ENCODE results near the gene RRP1. TPM values are rescaled to one million over a fixed set of nuclear protein-coding genes. Genes with fewer than 3 reads are reported as not detected.
"Not testable (repeated sequence)": the region's sequence is repeated elsewhere in the genome, so short reads cannot be mapped to it uniquely, and the experiment has no call there.

The RRP1 gene
- total RNA-seq, 3 donors from 2014 or later: 15.9 to 16.3 (median 16.3) TPM

- TF ChIP-seq CTCF (IDR thresholded peaks at IDR 0.05): no peak
- intact Hi-C loops (cut with DNase I, micrococcal nuclease): no loop called here
- no peak for ATAC-seq
- DNase-seq: no peak
- no peaks in the 10 kb centered on the region for H3K36me3 ChIP-seq (ENCODE audit: low read depth)
- H3K9me3 ChIP-seq: peaks cover 6% of the 10 kb centered on the region
- H3K4me3 ChIP-seq: no peak overlapping the region
- peaks cover 2% of the 10 kb centered on the region for H3K4me1 ChIP-seq (ENCODE audit: low read depth)
Measured at GRCh38 chr21:43818685-43819084, 29.3 kb downstream of the RRP1 start.

DNA sequence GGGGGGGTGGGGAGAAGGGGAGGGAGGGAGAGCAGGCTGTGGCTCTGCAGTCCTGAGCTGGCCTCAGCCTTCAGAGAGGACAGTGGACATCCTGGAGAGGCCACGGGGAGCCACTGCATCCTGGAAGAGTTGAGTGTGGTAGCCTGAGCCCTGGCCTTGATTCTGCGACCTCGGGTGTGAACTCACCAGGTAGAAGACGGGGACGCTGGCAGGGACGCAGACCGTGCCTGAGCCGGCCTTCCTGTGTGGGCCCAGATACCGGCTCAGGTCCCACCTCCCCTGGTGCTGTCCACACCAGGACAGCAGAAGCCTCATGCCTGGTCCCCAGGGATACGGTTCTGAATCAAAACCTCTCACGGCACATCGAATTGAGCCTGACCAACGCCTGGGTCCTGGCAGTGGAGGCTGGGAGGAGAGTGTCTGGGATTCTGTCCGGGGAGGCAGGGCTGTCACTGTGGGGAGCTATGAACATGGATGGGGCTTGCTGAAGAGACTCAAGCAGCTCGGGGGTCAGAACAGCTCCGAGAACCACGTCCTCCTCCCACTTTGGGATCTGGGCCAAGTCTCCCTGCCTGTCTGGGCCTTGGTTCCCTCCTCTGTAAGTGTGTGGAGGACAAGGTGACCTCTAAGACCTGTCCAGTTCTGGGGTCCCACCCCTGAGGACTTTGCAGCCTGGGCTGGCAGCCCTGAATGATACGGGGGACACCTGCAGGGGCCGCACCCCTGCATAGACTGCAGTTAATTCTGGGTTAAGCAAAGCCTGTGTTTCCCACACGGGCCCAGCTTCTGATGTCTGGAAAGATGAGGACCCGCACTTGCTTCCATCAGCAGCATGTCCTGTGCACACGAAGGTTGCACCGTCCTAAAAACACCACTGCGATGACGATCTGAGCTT lies 30.4 kb downstream of the RRP1 start:
- intact Hi-C loops (cut with DNase I, micrococcal nuclease): no loop called here
- Histone ChIP-seq H3K4me3 (no peak overlapping the region), H3K9me3 (peaks cover 6% of the 10 kb centered on the region), H3K36me3 (ENCODE audit: low read depth) (no peaks in the 10 kb centered on the region), H3K4me1 (ENCODE audit: low read depth) (peaks cover 2% of the 10 kb centered on the region)
- TF ChIP-seq CTCF (IDR thresholded peaks at IDR 0.05): no peak
- DNase-seq: no peak
- ATAC-seq: no peak

GRCh38 chr21:43820466-43820865 lies 31.1 kb downstream of the RRP1 start:
- no peaks in the 10 kb centered on the region for H3K36me3 ChIP-seq (ENCODE audit: low read depth)
- no peak for ATAC-seq
- no peaks in the 10 kb centered on the region for H3K4me1 ChIP-seq (ENCODE audit: low read depth)
- peak in 1 of 3 donors; percentile 13 for DNase-seq
- TF ChIP-seq CTCF (IDR thresholded peaks at IDR 0.05): no peak
- H3K9me3 ChIP-seq: peaks cover 6% of the 10 kb centered on the region
- intact Hi-C loops (cut with DNase I, micrococcal nuclease): no loop called here
- no peak overlapping the region for H3K4me3 ChIP-seq

- H3K9me3 ChIP-seq; intact Hi-C loops (cut with DNase I, micrococcal nuclease); ATAC-seq: not testable (repeated sequence)
Measured at GRCh38 chr21:43822166-43822565, 32.8 kb downstream of the RRP1 start.

GRCh38 chr21:43822741-43823140 lies 33.4 kb downstream of the RRP1 start:
- H3K4me1 ChIP-seq (ENCODE audit: low read depth); H3K9me3 ChIP-seq; intact Hi-C loops (cut with DNase I, micrococcal nuclease); H3K4me3 ChIP-seq; ATAC-seq; DNase-seq; H3K36me3 ChIP-seq (ENCODE audit: low read depth): not testable (repeated sequence)

More at GRCh38 chr21:43822166-43822565, 32.8 kb downstream of the RRP1 start:
- not testable (repeated sequence) for H3K4me1 ChIP-seq (ENCODE audit: low read depth); H3K4me3 ChIP-seq; H3K36me3 ChIP-seq (ENCODE audit: low read depth)
- DNase-seq: peak in 1 of 3 donors; percentile 14

- Histone ChIP-seq H3K4me3 (no peak overlapping the region), H3K36me3 (ENCODE audit: low read depth) (no peaks in the 10 kb centered on the region), H3K4me1 (ENCODE audit: low read depth) (no peaks in the 10 kb centered on the region), H3K9me3 (no peaks in the 10 kb centered on the region)
- intact Hi-C loops (cut with DNase I, micrococcal nuclease): no loop called here
- ATAC-seq (no peak), DNase-seq (no peak)
- TF ChIP-seq CTCF (IDR thresholded peaks at IDR 0.05): no peak
Measured at GRCh38 chr21:43824333-43825241, 35.2 kb downstream of the RRP1 start.

Measured in mucosa of descending colon (tissue), 3 donors.